NCI-H748 (cell line): ENCODE data around the gene RFC1.

Experiments
- DNase-seq: peaks from one replicate; lab custom pipeline; 2025; ENCODE audit not compliant: unreplicated experiment; lab: John Stamatoyannopoulos, UW

RFC1 gene

DNA sequence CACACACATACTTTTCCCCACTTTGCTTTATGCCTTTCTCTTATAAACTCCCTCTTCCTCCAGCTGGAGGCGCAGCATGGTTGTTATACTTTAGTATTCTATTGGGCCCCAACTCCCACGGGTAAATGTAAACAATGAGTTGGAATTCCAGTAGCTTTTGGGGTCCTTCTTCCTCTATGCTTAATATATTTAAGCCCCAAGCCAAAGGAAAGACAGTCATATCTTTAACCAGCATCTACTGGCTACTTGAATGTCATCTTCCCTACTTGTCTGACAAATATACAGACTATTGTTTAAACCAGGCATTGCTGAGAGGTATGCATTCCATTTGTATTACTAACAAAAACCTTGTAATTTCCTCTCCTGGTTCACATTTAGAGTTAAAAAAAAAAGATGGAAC, 110.9 kb downstream of the RFC1 start:
- no peak for DNase-seq

DNA sequence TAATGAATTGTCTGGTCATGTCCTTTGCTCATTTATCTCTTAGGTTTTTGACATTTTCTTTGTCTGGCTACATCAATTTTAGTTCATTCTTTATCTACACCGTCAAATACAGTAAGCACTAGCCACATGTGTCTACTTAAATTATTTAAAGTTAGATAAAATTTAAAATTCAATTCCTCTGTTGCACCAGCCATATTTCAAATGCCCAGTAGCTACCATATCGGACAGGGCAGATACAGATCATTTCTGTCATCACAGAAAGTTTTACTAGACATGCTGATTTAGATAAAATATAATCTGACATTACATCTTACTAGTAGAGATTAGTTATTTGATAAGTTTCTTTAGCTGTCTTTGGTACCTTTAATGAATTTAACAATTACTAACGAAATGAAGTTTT, 122.7 kb downstream of the RFC1 start:
- DNase-seq: no peak
